ENCODE data around the gene CLK2.
"Not testable (repeated sequence)": the region's sequence is repeated elsewhere in the genome, so short reads cannot be mapped to it uniquely, and the experiment has no call there.

Gene CLK2

GRCh38 chr1:155266553-155266952 is 6.8 kb downstream of the CLK2 start:
- no peak for DNase-seq (ENCODE audit: low read depth)

GRCh38 chr1:155263067-155263466 is 10.2 kb downstream of the CLK2 start:
- no peak for DNase-seq (ENCODE audit: low read depth)

GRCh38 chr1:155261852-155262673 is 11.2 kb downstream of the CLK2 start, which contains the start of gene SCAMP3:
SCAMP3 (minus strand) TSS chr1:155262360; CDS start chr1:155262151, 209 bp downstream.
- peak; percentile 99 for DNase-seq (ENCODE audit: low read depth)

- peak; percentile 46 for DNase-seq (ENCODE audit: low read depth)
Observed at GRCh38 chr1:155261493-155261851, 11.8 kb downstream of the CLK2 start.

GRCh38 chr1:155260276-155260675 is 13.0 kb downstream of the CLK2 start:
- no peak for DNase-seq (ENCODE audit: low read depth)

- DNase-seq (ENCODE audit: low read depth): no peak
Observed at GRCh38 chr1:155256058-155256852, 17.0 kb downstream of the CLK2 start.

GRCh38 chr1:155255243-155256007 is 17.9 kb downstream of the CLK2 start, which contains the start of gene ENTREP3:
ENTREP3 (minus strand) TSS chr1:155255483; CDS start chr1:155254877, 606 bp downstream.
- peak; percentile 85 for DNase-seq (ENCODE audit: low read depth)

- DNase-seq (ENCODE audit: low read depth): peak; percentile 41
Observed at GRCh38 chr1:155254714-155255242, 18.5 kb downstream of the CLK2 start.

- no peak for DNase-seq (ENCODE audit: low read depth)
Observed at GRCh38 chr1:155254228-155254713, 19.0 kb downstream of the CLK2 start.

- peak; percentile 58 for DNase-seq (ENCODE audit: low read depth)
Observed at GRCh38 chr1:155253797-155254196, 19.5 kb downstream of the CLK2 start.

GRCh38 chr1:155253208-155253607 is 20.1 kb downstream of the CLK2 start:
- DNase-seq (ENCODE audit: low read depth): no peak

- no peak for DNase-seq (ENCODE audit: low read depth)
Observed at GRCh38 chr1:155251566-155251965, 21.7 kb downstream of the CLK2 start.

GRCh38 chr1:155250633-155251449 is 22.5 kb downstream of the CLK2 start:
- peak; percentile 93 for DNase-seq (ENCODE audit: low read depth)

- no peak for DNase-seq (ENCODE audit: low read depth)
Observed at GRCh38 chr1:155250246-155250632, 23.1 kb downstream of the CLK2 start.

GRCh38 chr1:155247667-155248553 is 25.4 kb downstream of the CLK2 start:
- no peak for DNase-seq (ENCODE audit: low read depth)

- DNase-seq (ENCODE audit: low read depth): not testable (repeated sequence)
Observed at GRCh38 chr1:155246796-155247195, 26.5 kb downstream of the CLK2 start.

GRCh38 chr1:155245163-155245524 is 28.2 kb downstream of the CLK2 start:
- no peak for DNase-seq (ENCODE audit: low read depth)

- peak; percentile 100 for DNase-seq (ENCODE audit: low read depth)
Observed at GRCh38 chr1:155244368-155245162, 28.7 kb downstream of the CLK2 start.

GRCh38 chr1:155242805-155243358 is 30.4 kb downstream of the CLK2 start:
- DNase-seq (ENCODE audit: low read depth): no peak
